HEK293T (cell line): ENCODE measurements around the gene GREM2.

ENCODE experiments used
- CTCF ChIA-PET: fragments of 350-600 bp; formaldehyde crosslinking; extraction: SDS; loops from one replicate; lab custom pipeline; 2021; ENCODE audit warnings: antibody characterized with exemption, inconsistent platforms; lab: Yijun Ruan, JAX
- POLR2A ChIA-PET: fragments of 350-600 bp; formaldehyde crosslinking; extraction: SDS; loops from one replicate; lab custom pipeline; 2020; ENCODE audit warnings: antibody characterized with exemption, inconsistent platforms; lab: Yijun Ruan, JAX
- DNase-seq: peaks from one replicate; pipeline ENCODE4 v3.0.0; 2012; ENCODE audit warnings: mixed read lengths; ENCODE audit errors: extremely low spot score
- ARNT ChIP-seq: fragments of 450-650 bp; IDR thresholded peaks from 2 replicates; pipeline ENCODE4 v1.6.1; 2017; ENCODE audit warnings: mild to moderate bottlenecking
- BHLHE40 ChIP-seq: fragments of 450-650 bp; IDR thresholded peaks from 2 replicates; pipeline ENCODE4 v1.6.1; 2016; ENCODE audit warnings: mild to moderate bottlenecking, moderate library complexity, borderline replicate concordance
- CTBP1 ChIP-seq: fragments of 450-650 bp; IDR thresholded peaks from 2 replicates; pipeline ENCODE4 v1.6.1; 2016; ENCODE audit warnings: borderline replicate concordance
- ELF4 ChIP-seq: fragments of 450-650 bp; IDR thresholded peaks from 2 replicates; pipeline ENCODE4 v1.6.1; 2017; ENCODE audit warnings: antibody characterized with exemption
- FOXA1 ChIP-seq: fragments of 450-650 bp; IDR thresholded peaks from 2 replicates; pipeline ENCODE4 v1.6.1; 2016; ENCODE audit warnings: mild to moderate bottlenecking
- FOXK2 ChIP-seq: fragments of 450-650 bp; IDR thresholded peaks from 2 replicates; pipeline ENCODE4 v1.6.1; 2016; ENCODE audit warnings: mild to moderate bottlenecking
- FOXM1 ChIP-seq: fragments of 450-650 bp; IDR thresholded peaks from 2 replicates; pipeline ENCODE4 v1.6.1; 2017; ENCODE audit warnings: mild to moderate bottlenecking, borderline replicate concordance
- HDGF ChIP-seq: fragments of 450-650 bp; IDR thresholded peaks from 2 replicates; pipeline ENCODE4 v1.6.1; 2017; ENCODE audit warnings: antibody characterized with exemption, borderline replicate concordance
- L3MBTL2 ChIP-seq: fragments of 450-650 bp; conservative IDR thresholded peaks from 2 replicates; pipeline ENCODE4 v1.6.1; 2016; ENCODE audit warnings: mild to moderate bottlenecking
- LEF1 ChIP-seq: fragments of 450-650 bp; IDR thresholded peaks from 2 replicates; pipeline ENCODE4 v1.6.1; 2017; ENCODE audit warnings: mild to moderate bottlenecking, borderline replicate concordance
- NFRKB ChIP-seq: fragments of 450-650 bp; IDR thresholded peaks from 2 replicates; pipeline ENCODE4 v1.6.1; 2016; ENCODE audit warnings: mild to moderate bottlenecking, moderate library complexity
- PKNOX1 ChIP-seq: fragments of 450-650 bp; IDR thresholded peaks from 2 replicates; pipeline ENCODE4 v1.6.1; 2016
- SP1 ChIP-seq: fragments of 450-650 bp; IDR thresholded peaks from 2 replicates; pipeline ENCODE4 v1.6.1; 2017
- SUZ12 ChIP-seq: fragments of 450-650 bp; IDR thresholded peaks from 2 replicates; pipeline ENCODE4 v1.6.1; 2016; ENCODE audit warnings: mild to moderate bottlenecking
- TARDBP ChIP-seq: fragments of 450-650 bp; IDR thresholded peaks from 2 replicates; pipeline ENCODE4 v1.6.1; 2016
- ZNF384 ChIP-seq: fragments of 450-650 bp; IDR thresholded peaks from 2 replicates; pipeline ENCODE4 v1.6.1; 2016

GREM2 gene

DNA sequence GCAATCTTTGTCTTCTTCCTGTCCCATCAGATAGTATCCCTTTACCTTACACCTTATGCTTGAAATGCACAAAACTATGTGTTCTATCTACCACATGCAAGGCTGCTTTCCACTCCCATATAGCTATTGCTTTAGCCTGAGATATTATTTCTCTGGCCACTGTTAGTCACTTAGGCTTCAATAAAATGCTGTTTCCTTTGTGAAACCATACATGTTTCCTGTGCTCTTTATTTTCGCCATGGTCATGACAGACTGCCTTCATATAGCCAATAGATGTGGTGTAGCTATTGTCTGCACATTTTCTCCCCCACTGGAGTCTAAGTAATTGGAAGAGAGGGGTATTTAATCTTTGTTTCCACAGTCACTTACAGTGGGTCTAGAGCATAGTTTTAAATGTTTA, 108.4 kb downstream of the GREM2 start:
- no peak for DNase-seq
- CTCF ChIA-PET = no interaction called here
- POLR2A ChIA-PET = no interaction called here
- TF ChIP-seq LEF1 = no peak
- TF ChIP-seq ELF4 = no peak
- no peak for TF ChIP-seq PKNOX1
- no peak for TF ChIP-seq SP1
- no peak for TF ChIP-seq FOXA1
- no peak for TF ChIP-seq NFRKB
- no peak for TF ChIP-seq FOXM1
- no peak for TF ChIP-seq L3MBTL2
- no peak for TF ChIP-seq SUZ12
- no peak for TF ChIP-seq FOXK2
- no peak for TF ChIP-seq ARNT
- TF ChIP-seq BHLHE40 = no peak
- TF ChIP-seq ZNF384 = no peak
- no peak for TF ChIP-seq CTBP1
- TF ChIP-seq TARDBP = no peak
- TF ChIP-seq HDGF = no peak

DNA sequence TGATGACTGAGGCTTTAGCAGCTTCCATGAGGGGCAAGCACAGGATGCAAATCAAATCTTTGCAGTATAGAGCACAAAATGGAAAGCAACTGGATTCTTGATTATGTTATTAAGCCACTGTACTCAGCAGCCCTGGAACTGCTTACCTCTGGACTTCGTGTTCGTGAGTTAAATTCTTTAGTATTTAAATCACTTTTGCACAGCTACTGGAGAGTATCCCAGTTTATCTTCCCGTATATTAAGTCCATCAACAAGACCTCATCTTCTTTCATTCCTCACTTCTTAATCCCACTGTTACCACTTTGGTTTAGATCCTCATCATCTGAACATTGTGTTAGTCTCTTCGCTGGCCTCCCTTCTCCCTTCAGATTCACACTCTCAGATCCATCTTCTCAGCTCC, 108.9 kb downstream of the GREM2 start:
- no peak for DNase-seq
- ChIA-PET CTCF (no interaction called here), POLR2A (no interaction called here)
- TF ChIP-seq NFRKB = no peak

DNA sequence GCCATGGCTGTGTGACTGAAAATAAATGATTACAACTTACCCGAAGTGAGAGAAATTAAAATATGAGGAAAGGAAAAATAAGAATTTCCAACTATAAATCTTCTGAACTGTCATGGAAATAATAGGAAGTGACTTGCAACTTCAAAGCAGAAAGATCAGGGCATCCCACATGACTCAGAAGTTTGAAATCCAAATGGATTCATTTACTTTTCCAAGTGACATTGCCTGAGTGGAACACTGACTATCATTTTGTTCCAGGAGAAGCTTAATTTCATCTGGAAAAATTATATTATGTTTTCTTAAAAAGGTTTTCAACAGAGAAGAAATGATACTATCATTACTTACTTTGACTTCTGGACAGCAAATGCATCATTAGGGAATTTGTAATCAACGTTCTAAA, 110.8 kb downstream of the GREM2 start:
- POLR2A ChIA-PET = no interaction called here
- CTCF ChIA-PET = interaction anchor here (1.0 kb wide), 1 partner anchor 11 kb away, joined by 3 read pairs; no protein-coding TSS in a partner anchor
- TF ChIP-seq CTBP1 (no peak), ARNT (no peak), HDGF (no peak), SUZ12 (no peak)
- DNase-seq = no peak

DNA sequence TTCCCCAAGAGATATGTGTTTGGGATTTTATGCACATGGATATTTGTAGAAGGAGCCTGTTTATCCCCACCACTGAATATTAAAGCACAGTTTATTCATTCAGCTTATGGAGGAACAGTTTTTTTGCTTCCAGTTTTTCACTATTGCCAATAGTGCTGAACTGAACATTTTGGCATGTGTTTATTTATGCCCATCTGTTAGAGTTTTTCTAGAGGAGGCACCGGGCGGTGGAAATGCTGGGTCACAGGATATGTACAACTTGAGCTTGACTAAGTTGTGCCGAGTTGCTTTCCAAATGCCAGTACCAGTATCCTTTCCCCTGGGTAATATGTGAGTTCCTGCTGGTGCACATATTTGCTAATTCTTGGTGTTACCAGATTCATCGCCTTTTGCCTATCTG, 111.3 kb downstream of the GREM2 start:
- CTCF ChIA-PET = no interaction called here
- TF ChIP-seq FOXK2 = no peak
- TF ChIP-seq TARDBP = no peak
- DNase-seq = no peak
- POLR2A ChIA-PET = no interaction called here

DNA sequence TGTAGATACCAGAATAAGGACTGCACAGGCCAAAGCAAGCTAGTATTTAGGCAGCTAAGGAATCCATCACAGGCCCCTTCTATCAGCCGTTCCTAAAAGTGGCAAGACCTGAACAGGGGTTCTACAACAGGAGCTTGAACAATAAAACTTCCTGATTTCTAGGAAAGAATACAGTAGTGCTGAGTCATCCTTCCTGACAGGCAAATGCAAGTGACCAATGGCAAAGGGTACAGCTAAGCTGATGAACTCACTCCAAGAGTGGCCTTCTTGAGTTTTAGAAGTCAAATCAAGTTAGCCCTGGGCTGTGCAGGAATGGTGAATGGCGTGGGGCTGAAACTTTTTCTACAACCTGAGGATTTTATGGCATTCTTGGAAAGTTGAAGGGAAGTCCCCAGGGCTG, 112.9 kb downstream of the GREM2 start:
- TF ChIP-seq FOXK2 (no peak), CTBP1 (no peak), ARNT (no peak), SP1 (no peak), SUZ12 (no peak), NFRKB (no peak), L3MBTL2 (no peak), FOXM1 (no peak), TARDBP (no peak)
- CTCF ChIA-PET = no interaction called here
- POLR2A ChIA-PET = no interaction called here
- no peak for DNase-seq

DNA sequence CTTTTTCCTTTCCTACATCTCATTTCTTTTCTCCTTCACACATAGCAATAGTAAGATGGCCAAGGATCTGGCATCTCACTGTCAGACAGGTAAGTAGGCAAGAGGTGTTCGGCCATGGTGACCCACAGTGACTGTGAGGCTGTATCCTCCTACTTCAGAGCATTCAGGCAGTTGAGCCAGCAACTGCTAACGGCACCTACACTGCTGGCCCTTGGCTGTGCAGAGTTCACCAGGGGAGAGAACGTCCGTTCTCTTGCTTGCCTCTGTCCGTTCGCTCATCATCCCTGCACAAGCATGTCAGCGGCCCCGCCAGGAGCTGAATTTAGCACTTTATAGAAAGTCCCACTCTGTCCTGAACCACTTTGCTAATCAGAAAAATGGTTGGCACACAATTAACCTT, 113.6 kb downstream of the GREM2 start:
- DNase-seq = no peak
- CTCF ChIA-PET = no interaction called here
- TF ChIP-seq FOXA1 (no peak), ELF4 (no peak), FOXK2 (no peak), ZNF384 (no peak), HDGF (no peak), NFRKB (no peak), CTBP1 (no peak), BHLHE40 (no peak), ARNT (no peak), PKNOX1 (no peak), LEF1 (no peak), SUZ12 (no peak), L3MBTL2 (no peak), SP1 (no peak), TARDBP (no peak), FOXM1 (no peak)
- POLR2A ChIA-PET = no interaction called here

DNA sequence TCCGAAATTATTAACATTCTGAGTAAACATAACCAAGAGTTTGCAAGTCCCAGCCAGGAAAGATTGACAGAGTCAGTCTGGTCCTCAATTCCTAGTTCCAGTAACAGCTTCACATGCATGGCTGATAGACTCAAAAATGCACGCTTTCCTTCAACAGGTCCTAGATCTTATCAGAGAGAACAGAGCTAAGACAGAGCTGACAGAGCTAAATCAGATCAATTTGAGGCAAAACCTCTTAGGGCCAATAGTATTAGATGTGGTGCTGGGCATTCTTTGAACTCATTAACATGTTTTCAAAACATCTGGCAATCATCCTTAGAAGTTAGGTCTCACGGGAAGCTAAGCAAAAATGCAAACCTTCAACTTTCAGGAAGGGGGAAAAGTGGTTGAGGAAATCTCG, 114.0 kb downstream of the GREM2 start:
- DNase-seq = no peak
- TF ChIP-seq TARDBP (no peak), L3MBTL2 (no peak), BHLHE40 (no peak), SUZ12 (no peak), ELF4 (no peak), FOXK2 (no peak), HDGF (no peak), CTBP1 (no peak), NFRKB (no peak), ZNF384 (no peak), FOXA1 (no peak), LEF1 (no peak), FOXM1 (no peak)
- CTCF ChIA-PET = no interaction called here
- POLR2A ChIA-PET = no interaction called here

GRCh38 chr1:240496941-240497340, 115.0 kb downstream of the GREM2 start:
- no peak for TF ChIP-seq CTBP1
- TF ChIP-seq FOXK2 = no peak
- CTCF ChIA-PET = no interaction called here
- POLR2A ChIA-PET = no interaction called here
- no peak for DNase-seq
